ENCODE data around the gene FFAR4. TPM values are rescaled to one million over a fixed set of nuclear protein-coding genes. Genes with fewer than 3 reads are reported as not detected.

Gene FFAR4
- total RNA-seq, 8 experiments from 2014 or later, result 0.09 to 0.43 (median 0.21) TPM; not detected in 4

DNA sequence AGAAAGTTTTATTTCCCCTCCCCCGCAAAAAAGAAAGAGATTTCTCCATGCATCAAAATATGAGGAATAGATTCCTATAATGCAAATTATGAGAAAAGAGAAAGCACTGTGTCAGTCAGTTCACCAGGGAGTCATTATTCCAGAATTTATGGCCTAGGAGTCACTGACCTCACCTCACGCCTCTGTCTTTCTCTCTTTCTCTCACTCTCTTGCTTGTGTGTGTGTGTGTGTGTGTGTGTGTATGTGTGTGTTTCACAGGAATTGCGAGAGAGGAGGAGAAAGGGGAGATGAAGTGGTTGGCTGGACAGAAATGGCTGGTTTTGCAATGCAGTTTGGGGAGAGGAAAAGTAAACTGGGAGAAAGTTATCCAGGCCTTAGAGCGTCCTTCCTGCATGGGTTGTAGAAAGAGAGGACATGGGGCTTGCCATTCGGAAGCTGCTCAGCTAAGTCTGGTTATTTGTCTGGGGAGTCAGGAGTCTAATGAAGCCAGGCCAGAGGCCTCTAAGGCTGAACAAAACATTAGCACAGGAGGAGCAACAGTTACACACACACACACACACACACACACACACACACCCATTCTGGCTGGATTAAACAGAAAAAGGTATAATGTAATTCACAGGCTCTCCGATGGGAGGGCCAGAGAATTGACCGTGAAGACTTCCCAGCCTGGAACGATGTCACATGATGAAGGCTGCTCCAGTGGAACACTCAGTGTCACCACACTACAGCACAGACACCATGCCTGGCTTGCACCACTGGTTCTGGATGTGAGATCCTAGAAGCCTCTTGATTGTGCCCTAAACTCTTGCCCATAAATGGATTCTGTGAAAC lies 12.8 kb upstream of the FFAR4 start:
- H3K27ac ChIP-seq, result peak overlapping the region; percentile 33 to 53
- H3K4me3 ChIP-seq, result no peak overlapping the region
- peak in 7 of 8 experiments; percentile 2 to 82 (median 77) for ATAC-seq (replicated peaks in 6 of 8)
- in situ Hi-C loops (cut with MboI; ENCODE audit: low pct_unique_long_range_greater_than_20kb in 2 of 9, low sequenced_read_pairs in 9 of 9, unreplicated experiment in 9 of 9), result loop anchor here in 1 of 9 experiments (25.0 kb wide), 1 partner anchor 109 kb away; no protein-coding TSS in a partner anchor
- peaks cover 15 to 21% of the 10 kb centered on the region in 2 donors for H3K4me1 ChIP-seq (replicated peaks in 1 of 2)
- WGBS, 10 experiments, result 42 to 89% (median 63%) methylated on average over 2 to 5 of the region's 8 CpGs; no CpG with 5 or more reads in 2 of the 10 experiments

GRCh38 chr10:93554316-93554663 lies 12.2 kb upstream of the FFAR4 start:
- peaks cover 15 to 21% of the 10 kb centered on the region in 2 donors for H3K4me1 ChIP-seq (replicated peaks in 1 of 2)
- 60 to 100% methylated on average over 1 of the region's 1 CpG; no CpG with 5 or more reads in 8 of the 10 experiments for WGBS, 10 experiments
- peak in 4 of 8 experiments; percentile 31 to 61 (median 58) for ATAC-seq (replicated peaks in 6 of 8)
- peak overlapping the region; percentile 33 to 53 for H3K27ac ChIP-seq
- in situ Hi-C loops (cut with MboI; ENCODE audit: low pct_unique_long_range_greater_than_20kb in 2 of 9, low sequenced_read_pairs in 9 of 9, unreplicated experiment in 9 of 9), result loop anchor here in 1 of 9 experiments (25.0 kb wide), 1 partner anchor 108 kb away; no protein-coding TSS in a partner anchor
- no peak overlapping the region for H3K4me3 ChIP-seq

DNA sequence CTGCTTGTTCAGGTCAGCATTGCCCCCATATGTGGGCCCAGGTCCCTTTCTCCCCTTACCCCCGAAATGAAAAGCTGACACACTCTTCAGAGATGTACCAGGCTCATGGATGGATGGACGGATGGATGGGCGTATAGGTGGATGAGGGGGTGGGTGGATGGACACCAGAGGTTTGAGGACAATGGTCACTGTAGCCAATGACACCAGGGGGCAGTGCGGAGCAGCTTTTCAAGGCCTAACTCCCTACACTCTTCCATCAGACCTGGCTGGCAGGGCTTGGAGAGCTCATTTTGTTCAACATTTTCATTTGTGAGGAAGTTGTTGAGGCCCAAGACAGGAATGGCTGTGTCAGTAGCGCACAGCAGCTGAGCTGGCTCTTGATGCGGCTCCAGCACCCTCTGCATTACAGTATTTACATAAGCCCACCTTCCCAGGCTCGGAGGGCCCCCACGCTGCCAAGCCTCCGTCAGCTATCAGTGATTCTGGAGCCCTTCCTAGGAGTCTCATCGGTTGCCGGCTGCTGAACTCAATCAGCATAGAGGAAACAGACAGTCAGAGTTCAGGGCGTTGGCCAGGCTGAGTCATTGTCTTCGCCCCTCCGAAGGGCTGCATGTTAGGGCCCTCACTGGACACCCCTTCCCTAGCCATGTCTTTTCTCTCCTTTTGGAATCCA lies 11.6 kb upstream of the FFAR4 start:
- peaks cover 15 to 21% of the 10 kb centered on the region in 2 donors for H3K4me1 ChIP-seq (replicated peaks in 1 of 2)
- H3K4me3 ChIP-seq, result no peak overlapping the region
- 0 to 60% (median 53%) methylated on average over 2 to 8 of the region's 14 CpGs; no CpG with 5 or more reads in 3 of the 10 experiments for WGBS, 10 experiments
- peak; percentile 45 to 97 (median 72) for ATAC-seq (replicated peaks in 6 of 8)
- no peak overlapping the region for H3K27ac ChIP-seq
- in situ Hi-C loops (cut with MboI; ENCODE audit: low pct_unique_long_range_greater_than_20kb in 2 of 9, low sequenced_read_pairs in 9 of 9, unreplicated experiment in 9 of 9), result loop anchor here in 1 of 9 experiments (25.0 kb wide), 1 partner anchor 107 kb away; no protein-coding TSS in a partner anchor

GRCh38 chr10:93559490-93559889 lies 7.0 kb upstream of the FFAR4 start:
- in situ Hi-C loops (cut with MboI; ENCODE audit: low pct_unique_long_range_greater_than_20kb in 2 of 9, low sequenced_read_pairs in 9 of 9, unreplicated experiment in 9 of 9), result loop anchor here in 1 of 9 experiments (25.0 kb wide), 1 partner anchor 103 kb away; no protein-coding TSS in a partner anchor
- no peak overlapping the region for H3K4me3 ChIP-seq
- ATAC-seq (replicated peaks in 6 of 8), result no peak
- no peak overlapping the region for H3K27ac ChIP-seq
- WGBS, 10 experiments, result 54 to 85% (median 69%) methylated on average over 1 to 8 of the region's 9 CpGs; no CpG with 5 or more reads in 6 of the 10 experiments
- peaks cover 6 to 9% of the 10 kb centered on the region in 2 donors for H3K4me1 ChIP-seq (replicated peaks in 1 of 2)

GRCh38 chr10:93560541-93560940 lies 5.9 kb upstream of the FFAR4 start:
- no peak overlapping the region for H3K4me3 ChIP-seq
- WGBS, 10 experiments, result 40 to 100% (median 85%) methylated on average over 1 to 4 of the region's 6 CpGs; no CpG with 5 or more reads in 3 of the 10 experiments
- in situ Hi-C loops (cut with MboI; ENCODE audit: low pct_unique_long_range_greater_than_20kb in 2 of 9, low sequenced_read_pairs in 9 of 9, unreplicated experiment in 9 of 9), result loop anchor here in 1 of 9 experiments (25.0 kb wide), 1 partner anchor 102 kb away; no protein-coding TSS in a partner anchor
- ATAC-seq (replicated peaks in 6 of 8), result no peak
- no peak overlapping the region for H3K27ac ChIP-seq
- H3K4me1 ChIP-seq (replicated peaks in 1 of 2), result no peaks in the 10 kb centered on the region

- ATAC-seq (replicated peaks in 6 of 8), result no peak
- H3K27ac ChIP-seq, result no peak overlapping the region
- no peaks in the 10 kb centered on the region for H3K4me1 ChIP-seq (replicated peaks in 1 of 2)
- in situ Hi-C loops (cut with MboI; ENCODE audit: low pct_unique_long_range_greater_than_20kb in 2 of 9, low sequenced_read_pairs in 9 of 9, unreplicated experiment in 9 of 9), result loop anchor here in 1 of 9 experiments (25.0 kb wide), 1 partner anchor 97 kb away; no protein-coding TSS in a partner anchor
- 20 to 100% (median 75%) methylated on average over 1 to 3 of the region's 3 CpGs; no CpG with 5 or more reads in 4 of the 10 experiments for WGBS, 10 experiments
- H3K4me3 ChIP-seq, result no peak overlapping the region
Observed at GRCh38 chr10:93565446-93565845, 1.0 kb upstream of the FFAR4 start.

- no peaks in the 10 kb centered on the region for H3K4me1 ChIP-seq (replicated peaks in 1 of 2)
- 0 to 45% (median 9%) methylated on average over 3 to 17 of the region's 33 CpGs; no CpG with 5 or more reads in 1 of the 10 experiments for WGBS, 10 experiments
- H3K4me3 ChIP-seq, result peak overlapping the region in 3 of 5 donors; percentile 22 to 32 (median 26)
- peak in 2 of 8 experiments; percentile 59 to 78 for ATAC-seq (replicated peaks in 6 of 8)
- H3K27ac ChIP-seq, result no peak overlapping the region
- in situ Hi-C loops (cut with MboI; ENCODE audit: low pct_unique_long_range_greater_than_20kb in 2 of 9, low sequenced_read_pairs in 9 of 9, unreplicated experiment in 9 of 9), result loop anchor here in 1 of 9 experiments (25.0 kb wide), 1 partner anchor 95 kb away; no protein-coding TSS in a partner anchor
Observed at GRCh38 chr10:93567277-93568104, 1.0 kb downstream of the FFAR4 start.

GRCh38 chr10:93568105-93568390 lies 1.6 kb downstream of the FFAR4 start:
- peak in 2 of 8 experiments; percentile 12 to 39 for ATAC-seq (replicated peaks in 6 of 8)
- Histone ChIP-seq H3K4me1 (replicated peaks in 1 of 2) (no peaks in the 10 kb centered on the region), H3K4me3 (no peak overlapping the region), H3K27ac (no peak overlapping the region)
- 0 to 28% (median 5%) methylated on average over 2 to 20 of the region's 21 CpGs; no CpG with 5 or more reads in 6 of the 10 experiments for WGBS, 10 experiments
- in situ Hi-C loops (cut with MboI; ENCODE audit: low pct_unique_long_range_greater_than_20kb in 2 of 9, low sequenced_read_pairs in 9 of 9, unreplicated experiment in 9 of 9), result loop anchor here in 1 of 9 experiments (25.0 kb wide), 1 partner anchor 94 kb away; no protein-coding TSS in a partner anchor

GRCh38 chr10:93570383-93570782 lies 3.9 kb downstream of the FFAR4 start:
- no peak for ATAC-seq (replicated peaks in 6 of 8)

DNA sequence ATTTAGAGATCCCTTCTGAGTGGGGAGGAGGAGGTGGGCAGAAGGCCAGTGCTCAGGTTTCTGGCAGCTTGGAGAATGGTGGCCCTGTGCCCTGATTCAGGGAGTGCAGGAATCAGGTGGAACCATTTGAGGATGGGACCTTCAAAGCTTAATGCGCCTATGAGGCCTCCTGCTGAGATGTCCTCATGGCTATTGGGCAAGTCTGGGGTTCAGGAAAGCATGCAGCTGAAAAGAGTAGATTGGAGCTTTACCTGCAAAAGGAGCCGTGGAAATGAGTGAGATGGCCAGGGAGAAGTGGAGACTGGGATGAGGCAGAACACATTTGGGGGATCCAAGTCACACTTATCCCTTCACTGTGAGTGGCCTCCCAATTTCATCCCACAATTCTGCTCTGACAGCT lies 6.1 kb downstream of the FFAR4 start:
- H3K27ac ChIP-seq, result no peak overlapping the region
- in situ Hi-C loops (cut with MboI; ENCODE audit: low pct_unique_long_range_greater_than_20kb in 2 of 9, low sequenced_read_pairs in 9 of 9, unreplicated experiment in 9 of 9), result loop anchor here in 1 of 9 experiments (25.0 kb wide), 1 partner anchor 90 kb away; no protein-coding TSS in a partner anchor
- WGBS, 10 experiments, result 20 to 100% (median 83%) methylated on average over 1 to 2 of the region's 2 CpGs; no CpG with 5 or more reads in 3 of the 10 experiments
- H3K4me1 ChIP-seq (replicated peaks in 1 of 2), result no peaks in the 10 kb centered on the region
- no peak overlapping the region for H3K4me3 ChIP-seq
- ATAC-seq (replicated peaks in 6 of 8), result no peak

More at GRCh38 chr10:93570383-93570782, 3.9 kb downstream of the FFAR4 start:
- no peak overlapping the region for H3K27ac ChIP-seq
- H3K4me1 ChIP-seq (replicated peaks in 1 of 2), result no peaks in the 10 kb centered on the region
- in situ Hi-C loops (cut with MboI; ENCODE audit: low pct_unique_long_range_greater_than_20kb in 2 of 9, low sequenced_read_pairs in 9 of 9, unreplicated experiment in 9 of 9), result loop anchor here in 1 of 9 experiments (25.0 kb wide), 1 partner anchor 92 kb away; no protein-coding TSS in a partner anchor
- H3K4me3 ChIP-seq, result no peak overlapping the region
- 0 to 63% (median 31%) methylated on average over 1 to 3 of the region's 3 CpGs; no CpG with 5 or more reads in 1 of the 10 experiments for WGBS, 10 experiments

DNA sequence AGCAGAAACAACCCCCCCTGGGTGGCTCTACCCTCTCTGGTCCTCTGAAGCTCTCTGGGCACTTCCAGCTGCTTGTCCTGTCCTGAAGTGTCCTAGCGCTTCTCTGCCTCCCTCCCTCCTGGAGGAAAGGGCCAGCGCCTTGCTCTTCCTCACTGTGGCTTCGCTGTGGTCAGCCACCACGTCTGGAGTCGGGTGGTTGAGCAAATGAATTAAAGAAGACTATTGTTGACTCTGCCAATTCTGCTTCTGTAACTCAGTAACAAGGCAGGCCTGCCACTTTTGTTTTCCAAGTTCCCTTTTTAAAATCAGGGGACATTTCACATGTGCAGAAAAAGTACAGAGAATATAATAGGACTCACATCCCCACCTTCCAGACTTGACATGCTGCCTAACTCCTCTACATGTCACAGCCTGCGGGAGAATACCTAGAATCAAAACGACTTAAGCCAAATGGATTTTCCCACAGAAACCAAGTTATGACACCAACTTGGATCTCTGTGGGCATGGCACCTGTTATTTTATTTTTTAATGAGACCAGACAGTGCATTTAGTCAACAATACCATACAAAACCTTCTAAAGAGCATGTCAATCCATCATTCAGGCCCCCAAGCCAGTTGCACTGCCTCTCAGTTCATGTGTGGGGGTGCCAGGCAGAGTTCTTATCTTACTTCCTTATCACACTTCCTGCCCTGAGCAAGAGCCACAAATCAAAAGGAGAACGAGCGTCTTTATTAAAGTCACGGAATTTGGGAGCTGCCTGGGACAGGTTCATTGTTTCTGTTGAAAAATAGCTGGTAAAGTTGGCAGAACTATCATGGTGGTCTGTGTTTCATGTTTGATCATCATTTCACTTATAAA lies 6.8 kb downstream of the FFAR4 start:
- ATAC-seq (replicated peaks in 6 of 8), result peak in 1 of 8 experiments; percentile 11
- in situ Hi-C loops (cut with MboI; ENCODE audit: low pct_unique_long_range_greater_than_20kb in 2 of 9, low sequenced_read_pairs in 9 of 9, unreplicated experiment in 9 of 9), result loop anchor here in 1 of 9 experiments (25.0 kb wide), 1 partner anchor 89 kb away; no protein-coding TSS in a partner anchor
- 16 to 80% (median 58%) methylated on average over 1 to 6 of the region's 10 CpGs; no CpG with 5 or more reads in 1 of the 10 experiments for WGBS, 10 experiments
- H3K4me3 ChIP-seq, result no peak overlapping the region
- H3K4me1 ChIP-seq (replicated peaks in 1 of 2), result no peaks in the 10 kb centered on the region
- H3K27ac ChIP-seq, result no peak overlapping the region

All from motor neuron (in vitro differentiated cells).